ENCODE measurements around the gene KDM8. TPM values are rescaled to one million over a fixed set of nuclear protein-coding genes. Genes with fewer than 3 reads are reported as not detected.
"Not testable (repeated sequence)": the region's sequence is repeated elsewhere in the genome, so short reads cannot be mapped to it uniquely, and the experiment has no call there.

KDM8 gene
- total and polyA plus RNA-seq, 7 donors: 2.2 to 7.8 (median 3.5) TPM

DNA sequence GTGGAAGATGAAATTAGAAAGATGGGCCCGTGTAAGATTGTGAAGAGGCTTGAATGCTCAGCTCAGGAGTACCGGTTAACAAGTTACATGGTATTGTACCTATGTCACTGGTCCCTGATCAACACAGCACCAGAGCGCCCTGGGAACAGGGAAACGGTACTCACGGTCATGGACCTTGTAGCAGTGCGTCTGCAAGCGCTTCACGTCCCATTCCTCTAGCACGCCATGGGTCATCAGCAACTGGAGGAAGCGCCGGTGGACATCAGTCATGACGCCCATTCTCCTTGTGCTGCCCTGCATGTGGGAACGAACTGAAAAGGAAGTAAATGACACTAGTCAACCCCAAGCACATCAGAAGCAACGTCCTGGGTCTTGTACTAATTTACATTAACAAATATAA is 53.9 kb downstream of the KDM8 start:
- WGBS, 3 donors: 93 to 94% (median 93%) methylated on average over 14 of the region's 14 CpGs
- no peak for DNase-seq
- ATAC-seq: no peak

DNA sequence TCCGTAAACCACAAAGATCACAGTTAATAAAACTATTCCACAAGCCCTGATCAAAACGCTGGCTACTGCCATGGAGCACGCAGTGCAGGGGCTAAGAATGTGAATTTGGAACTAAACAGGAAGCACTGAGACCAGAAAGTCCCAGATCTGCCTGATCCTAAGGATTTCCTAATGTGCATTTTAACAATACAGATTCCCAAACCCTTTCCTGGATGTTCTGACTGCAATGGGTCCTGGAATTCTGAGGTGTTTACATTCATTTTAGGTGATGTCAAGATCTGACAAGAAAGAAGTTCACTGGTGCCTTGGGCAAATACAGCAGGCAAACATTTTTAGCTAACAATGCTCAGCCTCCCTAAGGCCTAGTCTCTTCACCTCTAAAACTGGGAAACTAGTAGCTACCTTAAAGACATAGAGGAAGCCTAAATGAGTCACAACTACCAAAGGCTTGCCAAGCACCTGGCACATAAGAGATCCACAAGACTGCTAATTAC is 55.0 kb downstream of the KDM8 start:
- H3K27me3 ChIP-seq (ENCODE audit: insufficient read depth in 3 of 3, low read length in 2 of 3): no peaks in the 10 kb centered on the region
- H3K9me3 ChIP-seq: no peaks in the 10 kb centered on the region
- intact Hi-C loops (cut with DNase I): no loop called here
- WGBS, 3 donors: 59 to 70% (median 66%) methylated on average over 3 of the region's 3 CpGs
- H3K4me3 ChIP-seq: no peak overlapping the region
- ATAC-seq: no peak
- TF ChIP-seq, protein P1, sequence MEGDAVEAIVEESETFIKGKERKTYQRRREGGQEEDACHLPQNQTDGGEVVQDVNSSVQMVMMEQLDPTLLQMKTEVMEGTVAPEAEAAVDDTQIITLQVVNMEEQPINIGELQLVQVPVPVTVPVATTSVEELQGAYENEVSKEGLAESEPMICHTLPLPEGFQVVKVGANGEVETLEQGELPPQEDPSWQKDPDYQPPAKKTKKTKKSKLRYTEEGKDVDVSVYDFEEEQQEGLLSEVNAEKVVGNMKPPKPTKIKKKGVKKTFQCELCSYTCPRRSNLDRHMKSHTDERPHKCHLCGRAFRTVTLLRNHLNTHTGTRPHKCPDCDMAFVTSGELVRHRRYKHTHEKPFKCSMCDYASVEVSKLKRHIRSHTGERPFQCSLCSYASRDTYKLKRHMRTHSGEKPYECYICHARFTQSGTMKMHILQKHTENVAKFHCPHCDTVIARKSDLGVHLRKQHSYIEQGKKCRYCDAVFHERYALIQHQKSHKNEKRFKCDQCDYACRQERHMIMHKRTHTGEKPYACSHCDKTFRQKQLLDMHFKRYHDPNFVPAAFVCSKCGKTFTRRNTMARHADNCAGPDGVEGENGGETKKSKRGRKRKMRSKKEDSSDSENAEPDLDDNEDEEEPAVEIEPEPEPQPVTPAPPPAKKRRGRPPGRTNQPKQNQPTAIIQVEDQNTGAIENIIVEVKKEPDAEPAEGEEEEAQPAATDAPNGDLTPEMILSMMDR (IDR thresholded peaks at IDR 0.05): no peak
- H3K36me3 ChIP-seq (ENCODE audit: insufficient read depth in 1 of 2, low read depth in 1 of 2): peaks cover 0 to 25% of the 10 kb centered on the region in 2 donors
- DNase-seq: no peak
- no peaks in the 10 kb centered on the region for H3K4me1 ChIP-seq
- peak overlapping the region; percentile 4 for H3K27ac ChIP-seq

More for the DNA sequence above, 53.9 kb downstream of the KDM8 start:
- Histone ChIP-seq H3K36me3 (ENCODE audit: insufficient read depth in 1 of 2, low read depth in 1 of 2) (peaks cover 0 to 25% of the 10 kb centered on the region in 2 donors), H3K4me1 (no peaks in the 10 kb centered on the region), H3K9me3 (no peaks in the 10 kb centered on the region), H3K4me3 (no peak overlapping the region), H3K27ac (no peak overlapping the region), H3K27me3 (ENCODE audit: insufficient read depth in 3 of 3, low read length in 2 of 3) (no peaks in the 10 kb centered on the region)
- TF ChIP-seq, protein P1 (IDR thresholded peaks at IDR 0.05): no peak
- intact Hi-C loops (cut with DNase I): no loop called here

DNA sequence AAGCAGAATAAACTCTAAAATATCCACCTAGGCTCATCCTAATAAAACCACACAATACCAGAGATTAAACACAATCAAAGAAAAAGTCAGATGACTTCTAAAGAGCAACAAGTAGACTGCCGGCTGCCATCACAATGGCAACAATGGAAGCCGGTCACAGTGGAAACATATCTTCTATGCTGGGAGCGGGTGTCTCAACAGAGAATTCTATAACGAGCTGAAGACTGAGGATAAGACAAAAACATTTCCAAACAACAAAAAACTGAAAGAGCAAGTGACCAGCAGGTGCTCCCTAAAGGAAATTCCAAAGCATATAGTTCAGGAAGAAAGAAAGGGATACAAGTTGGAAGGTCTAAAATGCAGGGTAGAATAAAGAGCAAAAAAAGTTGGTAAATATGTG is 56.4 kb downstream of the KDM8 start:
- no peak overlapping the region for H3K27ac ChIP-seq
- H3K9me3 ChIP-seq: no peaks in the 10 kb centered on the region
- peaks cover 0 to 25% of the 10 kb centered on the region in 2 donors for H3K36me3 ChIP-seq (ENCODE audit: insufficient read depth in 1 of 2, low read depth in 1 of 2)
- no peaks in the 10 kb centered on the region for H3K27me3 ChIP-seq (ENCODE audit: insufficient read depth in 3 of 3, low read length in 2 of 3)
- WGBS, 3 donors: 83 to 88% (median 84%) methylated on average over 4 of the region's 4 CpGs
- ATAC-seq: no peak
- H3K4me1 ChIP-seq: no peaks in the 10 kb centered on the region
- no peak overlapping the region for H3K4me3 ChIP-seq
- intact Hi-C loops (cut with DNase I): loop anchor here in 1 of 2 donors (5.0 kb wide), 1 partner anchor 47 kb away; no protein-coding TSS in a partner anchor
- no peak for DNase-seq
- TF ChIP-seq, protein P1 (IDR thresholded peaks at IDR 0.05): no peak

DNA sequence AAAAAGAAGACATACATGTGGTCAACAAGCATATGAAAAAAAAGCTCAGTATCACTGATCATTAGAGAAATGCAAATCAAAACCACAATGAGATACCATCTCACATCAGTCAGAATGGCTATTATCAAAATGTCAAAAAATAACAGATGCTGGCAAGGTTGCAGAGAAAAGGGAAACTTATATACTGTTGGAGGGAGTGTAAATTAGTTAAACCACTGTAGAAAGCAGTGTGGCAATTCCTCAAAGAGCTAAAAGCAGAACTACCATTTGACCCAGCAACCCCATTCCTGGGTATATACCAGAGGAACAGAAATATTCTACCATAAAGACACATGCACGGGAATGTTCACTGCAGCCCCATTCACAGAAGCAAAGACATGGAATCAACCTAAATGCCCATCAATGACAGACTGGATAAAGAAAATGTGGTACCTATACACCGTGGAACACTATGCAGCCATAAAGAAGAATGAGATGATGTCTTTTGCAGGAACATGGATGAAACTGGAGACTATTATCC is 59.6 kb downstream of the KDM8 start:
- intact Hi-C loops (cut with DNase I): loop anchor here in 1 of 2 donors (5.0 kb wide), 1 partner anchor 51 kb away; no protein-coding TSS in a partner anchor
- H3K4me3 ChIP-seq; H3K27ac ChIP-seq; ATAC-seq; H3K9me3 ChIP-seq; DNase-seq; H3K36me3 ChIP-seq (ENCODE audit: insufficient read depth in 1 of 2, low read depth in 1 of 2); H3K4me1 ChIP-seq; H3K27me3 ChIP-seq (ENCODE audit: insufficient read depth in 3 of 3, low read length in 2 of 3): not testable (repeated sequence)
- WGBS, 3 donors: 92 to 97% (median 96%) methylated on average over 2 of the region's 2 CpGs

DNA sequence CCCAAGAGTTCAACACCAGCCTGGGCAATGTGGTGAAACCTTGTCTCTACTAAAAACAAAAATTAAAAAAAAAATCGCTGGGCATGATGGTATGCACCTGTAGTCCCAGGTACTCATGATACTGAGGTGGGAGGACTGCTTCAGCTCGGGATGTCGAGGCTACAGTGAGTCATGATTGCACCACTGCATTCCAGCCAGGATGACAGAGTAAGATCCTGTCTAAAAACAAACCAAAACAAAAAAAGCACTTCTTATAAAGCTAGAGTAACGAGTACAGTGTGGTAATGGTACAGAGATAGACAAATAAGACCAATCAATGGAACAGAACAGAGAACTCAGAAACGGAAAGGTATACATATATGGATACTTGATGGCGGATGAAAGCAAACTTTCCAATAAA is 60.8 kb downstream of the KDM8 start:
- DNase-seq (no peak), ATAC-seq (no peak)
- H3K4me3 ChIP-seq: no peak overlapping the region
- H3K27me3 ChIP-seq (ENCODE audit: insufficient read depth in 3 of 3, low read length in 2 of 3): no peaks in the 10 kb centered on the region
- H3K27ac ChIP-seq: no peak overlapping the region
- H3K4me1 ChIP-seq: peaks cover 10% of the 10 kb centered on the region
- H3K36me3 ChIP-seq (ENCODE audit: insufficient read depth in 1 of 2, low read depth in 1 of 2): no peaks in the 10 kb centered on the region
- no peaks in the 10 kb centered on the region for H3K9me3 ChIP-seq
- intact Hi-C loops (cut with DNase I): loop anchor here in 1 of 2 donors (5.0 kb wide), 1 partner anchor 52 kb away; no protein-coding TSS in a partner anchor
- WGBS, 3 donors: 71 to 87% (median 76%) methylated on average over 6 of the region's 6 CpGs
- TF ChIP-seq, protein P1 (IDR thresholded peaks at IDR 0.05): no peak

Measured in psoas muscle (tissue), 8 donors.